HEK293T (cell line): ENCODE results near the gene FOCAD.
A peak's percentile ranks its signal among the peaks of the same experiment; 100 is the strongest.

ENCODE experiments used
- CTCF ChIA-PET: fragments of 350-600 bp; formaldehyde crosslinking; extraction: SDS; loops from one replicate; lab custom pipeline; 2021; ENCODE audit warnings: antibody characterized with exemption, inconsistent platforms; lab: Yijun Ruan, JAX
- POLR2A ChIA-PET: fragments of 350-600 bp; formaldehyde crosslinking; extraction: SDS; loops from one replicate; lab custom pipeline; 2020; ENCODE audit warnings: antibody characterized with exemption, inconsistent platforms; lab: Yijun Ruan, JAX
- DNase-seq: peaks from one replicate; pipeline ENCODE4 v3.0.0; 2012; ENCODE audit warnings: mixed read lengths; ENCODE audit errors: extremely low spot score
- ARNT ChIP-seq: fragments of 450-650 bp; IDR thresholded peaks from 2 replicates; pipeline ENCODE4 v1.6.1; 2017; ENCODE audit warnings: mild to moderate bottlenecking
- BHLHE40 ChIP-seq: fragments of 450-650 bp; IDR thresholded peaks from 2 replicates; pipeline ENCODE4 v1.6.1; 2016; ENCODE audit warnings: mild to moderate bottlenecking, moderate library complexity, borderline replicate concordance
- CTBP1 ChIP-seq: fragments of 450-650 bp; IDR thresholded peaks from 2 replicates; pipeline ENCODE4 v1.6.1; 2016; ENCODE audit warnings: borderline replicate concordance
- ELF4 ChIP-seq: fragments of 450-650 bp; IDR thresholded peaks from 2 replicates; pipeline ENCODE4 v1.6.1; 2017; ENCODE audit warnings: antibody characterized with exemption
- FOXA1 ChIP-seq: fragments of 450-650 bp; IDR thresholded peaks from 2 replicates; pipeline ENCODE4 v1.6.1; 2016; ENCODE audit warnings: mild to moderate bottlenecking
- FOXK2 ChIP-seq: fragments of 450-650 bp; IDR thresholded peaks from 2 replicates; pipeline ENCODE4 v1.6.1; 2016; ENCODE audit warnings: mild to moderate bottlenecking
- FOXM1 ChIP-seq: fragments of 450-650 bp; IDR thresholded peaks from 2 replicates; pipeline ENCODE4 v1.6.1; 2017; ENCODE audit warnings: mild to moderate bottlenecking, borderline replicate concordance
- HDGF ChIP-seq: fragments of 450-650 bp; IDR thresholded peaks from 2 replicates; pipeline ENCODE4 v1.6.1; 2017; ENCODE audit warnings: antibody characterized with exemption, borderline replicate concordance
- L3MBTL2 ChIP-seq: fragments of 450-650 bp; conservative IDR thresholded peaks from 2 replicates; pipeline ENCODE4 v1.6.1; 2016; ENCODE audit warnings: mild to moderate bottlenecking
- LEF1 ChIP-seq: fragments of 450-650 bp; IDR thresholded peaks from 2 replicates; pipeline ENCODE4 v1.6.1; 2017; ENCODE audit warnings: mild to moderate bottlenecking, borderline replicate concordance
- NFRKB ChIP-seq: fragments of 450-650 bp; IDR thresholded peaks from 2 replicates; pipeline ENCODE4 v1.6.1; 2016; ENCODE audit warnings: mild to moderate bottlenecking, moderate library complexity
- SP1 ChIP-seq: fragments of 450-650 bp; IDR thresholded peaks from 2 replicates; pipeline ENCODE4 v1.6.1; 2017
- SUZ12 ChIP-seq: fragments of 450-650 bp; IDR thresholded peaks from 2 replicates; pipeline ENCODE4 v1.6.1; 2016; ENCODE audit warnings: mild to moderate bottlenecking
- TARDBP ChIP-seq: fragments of 450-650 bp; IDR thresholded peaks from 2 replicates; pipeline ENCODE4 v1.6.1; 2016
- ZNF384 ChIP-seq: fragments of 450-650 bp; IDR thresholded peaks from 2 replicates; pipeline ENCODE4 v1.6.1; 2016
- TF ChIP-seq, protein P1 (sequence below): fragments of 450-650 bp; IDR thresholded peaks from 2 replicates; pipeline ENCODE4 v1.6.1; 2016

FOCAD gene

DNA sequence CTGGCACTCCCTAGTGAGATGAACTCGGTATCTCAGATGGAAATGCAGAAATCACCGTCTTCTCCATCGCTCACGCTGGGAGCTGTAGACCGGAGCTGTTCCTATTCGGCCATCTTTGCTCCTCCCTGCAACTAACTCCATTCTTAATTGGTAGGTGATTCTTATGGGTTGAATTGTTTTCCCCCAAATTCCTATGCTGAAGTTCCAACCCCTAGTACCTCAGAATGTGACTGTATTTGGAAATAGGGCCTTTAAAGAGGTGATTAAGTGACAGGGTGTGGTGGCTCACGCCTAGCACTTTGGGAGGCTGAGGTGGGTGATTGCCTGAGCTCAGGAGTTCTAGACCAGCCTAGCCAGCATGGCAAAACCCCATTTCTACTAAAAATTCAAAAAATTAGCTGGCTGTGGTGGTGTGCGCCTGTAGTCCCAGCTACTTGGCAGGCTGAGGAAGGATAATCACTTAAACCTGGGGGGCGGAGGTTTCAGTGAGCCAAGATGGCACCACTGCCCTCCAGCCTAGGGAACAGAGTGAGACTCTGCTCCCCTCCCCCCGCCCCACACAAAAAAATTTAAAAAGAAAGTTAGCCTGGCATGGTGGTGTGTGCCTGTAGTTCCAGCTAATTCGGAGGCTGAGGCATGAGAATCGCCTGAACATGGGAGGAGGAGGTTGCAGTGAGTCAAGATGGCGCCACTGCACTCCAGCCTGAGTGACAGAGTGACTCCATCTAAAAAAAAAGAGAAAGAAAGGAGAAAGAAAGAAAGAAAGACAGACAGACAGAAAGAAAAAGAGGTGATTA, 25.2 kb upstream of the FOCAD start:
- TF ChIP-seq ELF4 (no peak), FOXM1 (no peak), ZNF384 (no peak), SUZ12 (no peak), ARNT (no peak), FOXK2 (no peak), SP1 (no peak), L3MBTL2 (peak; percentile 41), HDGF (peak; percentile 41; the same call in 1 of the 2 replicates), BHLHE40 (no peak), NFRKB (no peak)
- TF ChIP-seq, protein P1, sequence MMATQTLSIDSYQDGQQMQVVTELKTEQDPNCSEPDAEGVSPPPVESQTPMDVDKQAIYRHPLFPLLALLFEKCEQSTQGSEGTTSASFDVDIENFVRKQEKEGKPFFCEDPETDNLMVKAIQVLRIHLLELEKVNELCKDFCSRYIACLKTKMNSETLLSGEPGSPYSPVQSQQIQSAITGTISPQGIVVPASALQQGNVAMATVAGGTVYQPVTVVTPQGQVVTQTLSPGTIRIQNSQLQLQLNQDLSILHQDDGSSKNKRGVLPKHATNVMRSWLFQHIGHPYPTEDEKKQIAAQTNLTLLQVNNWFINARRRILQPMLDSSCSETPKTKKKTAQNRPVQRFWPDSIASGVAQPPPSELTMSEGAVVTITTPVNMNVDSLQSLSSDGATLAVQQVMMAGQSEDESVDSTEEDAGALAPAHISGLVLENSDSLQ, result peak; percentile 71; the same call in 1 of the 2 replicates
- ChIA-PET POLR2A (interaction anchor here (1.2 to 1.5 kb wide), 2 partner anchors 21 to 25 kb away, joined by 3 to 5 read pairs; partner anchors contain the start of gene FOCAD), CTCF (interaction anchor here (0.7 kb wide), 1 partner anchor 34 kb away, joined by 4 read pairs; no protein-coding TSS in a partner anchor)
- DNase-seq, result no peak

GRCh38 chr9:20659474-20659967, 24.5 kb upstream of the FOCAD start:
- 0 out of 2 replicates have a peak, but pooled peaks have one; percentile 52 for TF ChIP-seq HDGF
- TF ChIP-seq, protein P1, result no peak
- DNase-seq, result no peak
- ChIA-PET POLR2A (interaction anchor here (0.8 to 1.2 kb wide), 2 partner anchors 21 to 25 kb away, joined by 3 to 4 read pairs; partner anchors contain the start of gene FOCAD), CTCF (interaction anchor here (0.7 kb wide), 1 partner anchor 35 kb away, joined by 4 read pairs; no protein-coding TSS in a partner anchor)

GRCh38 chr9:20662156-20662555, 21.9 kb upstream of the FOCAD start:
- ChIA-PET POLR2A (interaction anchor here (0.7 to 1.0 kb wide), 2 partner anchors 19 to 23 kb away, joined by 3 read pairs; no protein-coding TSS in a partner anchor), CTCF (no interaction called here)
- no peak for DNase-seq
- TF ChIP-seq L3MBTL2 (no peak), FOXA1 (no peak), FOXM1 (no peak), ARNT (no peak), SUZ12 (no peak), ZNF384 (no peak), TARDBP (no peak), ELF4 (no peak), HDGF (no peak), LEF1 (no peak), SP1 (no peak), NFRKB (no peak), BHLHE40 (no peak), FOXK2 (no peak), CTBP1 (no peak)
- TF ChIP-seq, protein P1, result no peak

DNA sequence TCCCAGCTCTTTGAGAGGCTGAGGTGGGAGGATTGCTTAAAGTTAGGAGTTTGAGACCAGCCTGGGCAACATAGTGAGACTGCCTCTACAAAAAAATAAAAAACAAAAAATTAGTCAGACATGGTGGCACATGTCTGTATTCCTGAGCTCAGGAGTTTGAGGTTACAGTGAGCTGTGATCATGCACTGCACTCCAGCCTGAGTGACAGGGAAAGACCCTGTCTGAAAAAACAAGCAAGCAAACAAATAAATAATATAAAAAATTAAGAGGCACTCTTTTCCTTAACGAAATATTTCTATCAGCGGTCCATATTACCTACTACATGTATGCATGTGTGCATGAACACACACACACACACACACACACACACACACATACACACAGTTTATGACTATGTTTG, 20.9 kb upstream of the FOCAD start:
- POLR2A ChIA-PET, result interaction anchor here (1.0 kb wide), 1 partner anchor 18 kb away, joined by 3 read pairs; no protein-coding TSS in a partner anchor
- DNase-seq, result no peak
- TF ChIP-seq, protein P1, result peak; percentile 53; the same call in 1 of the 2 replicates
- no peak for TF ChIP-seq ZNF384
- CTCF ChIA-PET, result no interaction called here

GRCh38 chr9:20664501-20664900, 19.6 kb upstream of the FOCAD start:
- TF ChIP-seq BHLHE40, result no peak
- no peak for TF ChIP-seq FOXK2
- no peak for TF ChIP-seq L3MBTL2
- no peak for TF ChIP-seq SUZ12
- TF ChIP-seq HDGF, result no peak
- TF ChIP-seq FOXM1, result no peak
- no peak for TF ChIP-seq LEF1
- TF ChIP-seq, protein P1, result no peak
- no peak for TF ChIP-seq NFRKB
- TF ChIP-seq FOXA1, result no peak
- TF ChIP-seq CTBP1, result no peak
- TF ChIP-seq SP1, result no peak
- TF ChIP-seq ARNT, result no peak
- no peak for TF ChIP-seq TARDBP
- no peak for TF ChIP-seq ZNF384
- no peak for TF ChIP-seq ELF4
- CTCF ChIA-PET, result no interaction called here
- POLR2A ChIA-PET, result no interaction called here
- no peak for DNase-seq
